Immature natural killer cell (primary cell): ENCODE results near the gene GRK5. TPM values are rescaled to one million over a fixed set of nuclear protein-coding genes. Genes with fewer than 3 reads are reported as not detected.

ENCODE experiments used
- DNase-seq, 3 donors: peaks; one replicate each; pipeline ENCODE4 v3.0.0; 2022; ENCODE audit warnings: mixed read lengths in 1 of 3
- H3K27ac Mint-ChIP-seq, 6 donors: one replicate each; pipeline ENCODE4 v1.8.0; 2020; ENCODE audit warnings: mixed read lengths in 6 of 6, mild to moderate bottlenecking in 5 of 6, inconsistent platforms in 4 of 6, moderate library complexity in 3 of 6
- H3K27me3 Mint-ChIP-seq, 3 donors: one replicate each; pipeline ENCODE4 v1.8.0; 2020 to 2021; ENCODE audit warnings: low read depth in 3 of 3, mild to moderate bottlenecking in 3 of 3, mixed read lengths in 3 of 3, moderate library complexity in 3 of 3, inconsistent platforms in 1 of 3
- H3K36me3 Mint-ChIP-seq, 3 donors: one replicate each; pipeline ENCODE4 v1.8.0; 2020; ENCODE audit warnings: mixed read lengths in 3 of 3, inconsistent platforms in 2 of 3, mild to moderate bottlenecking in 2 of 3
- H3K4me1 Mint-ChIP-seq, 2 donors: one replicate each; pipeline ENCODE4 v1.8.0; 2020; ENCODE audit warnings: inconsistent platforms in 2 of 2, mild to moderate bottlenecking in 2 of 2, mixed read lengths in 2 of 2, moderate library complexity in 1 of 2
- H3K4me3 Mint-ChIP-seq, 5 donors: one replicate each; pipeline ENCODE4 v1.8.0; 2020; ENCODE audit warnings: mild to moderate bottlenecking in 5 of 5, mixed read lengths in 5 of 5, inconsistent platforms in 3 of 5, moderate library complexity in 3 of 5
- H3K9me3 Mint-ChIP-seq, 6 donors: one replicate each; pipeline ENCODE4 v1.8.0; 2020; ENCODE audit warnings: mild to moderate bottlenecking in 6 of 6, mixed read lengths in 6 of 6, inconsistent platforms in 4 of 6, moderate library complexity in 3 of 6
- polyA plus RNA-seq, 3 donors: library from polyadenylated mRNA; unstranded; fragments of 300-500 nt; fragmentation: Illumina TruSeq; gene quantifications; one replicate each; pipeline ENCODE4 v1.2.3, GENCODE V29; 2021

GRK5 gene
- polyA plus RNA-seq, 3 donors from 2014 or later, result 2.1 to 12.4 (median 3.3) TPM

DNA sequence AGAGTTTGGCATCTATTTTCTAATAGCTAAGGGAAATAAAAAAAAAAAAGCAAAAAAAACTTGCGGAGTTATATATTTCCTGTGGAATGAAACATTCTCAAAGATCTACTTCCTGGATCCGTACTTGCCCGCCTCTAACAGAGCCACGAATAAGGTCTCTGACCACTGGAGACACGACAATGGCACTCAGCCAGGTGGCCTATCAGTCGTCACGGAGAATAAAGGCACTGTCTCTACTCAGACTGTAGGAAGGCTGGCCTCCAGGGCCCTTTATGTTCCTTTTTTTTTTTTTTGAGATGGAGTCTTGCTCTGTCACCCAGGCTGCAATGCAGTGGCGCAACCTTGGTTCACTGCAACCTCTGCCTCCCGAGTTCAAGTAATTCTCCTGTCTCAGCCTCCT is 276.5 kb downstream of the GRK5 start:
- H3K4me1 Mint-ChIP-seq, result peaks cover 9 to 12% of the 10 kb centered on the region in 2 donors
- H3K36me3 Mint-ChIP-seq, result no peaks in the 10 kb centered on the region
- H3K27ac Mint-ChIP-seq, result no peak overlapping the region
- DNase-seq, result no peak
- H3K9me3 Mint-ChIP-seq, result no peaks in the 10 kb centered on the region
- H3K27me3 Mint-ChIP-seq, result peaks cover 0 to 5% (median 0%) of the 10 kb centered on the region in 3 donors
- no peak overlapping the region for H3K4me3 Mint-ChIP-seq

DNA sequence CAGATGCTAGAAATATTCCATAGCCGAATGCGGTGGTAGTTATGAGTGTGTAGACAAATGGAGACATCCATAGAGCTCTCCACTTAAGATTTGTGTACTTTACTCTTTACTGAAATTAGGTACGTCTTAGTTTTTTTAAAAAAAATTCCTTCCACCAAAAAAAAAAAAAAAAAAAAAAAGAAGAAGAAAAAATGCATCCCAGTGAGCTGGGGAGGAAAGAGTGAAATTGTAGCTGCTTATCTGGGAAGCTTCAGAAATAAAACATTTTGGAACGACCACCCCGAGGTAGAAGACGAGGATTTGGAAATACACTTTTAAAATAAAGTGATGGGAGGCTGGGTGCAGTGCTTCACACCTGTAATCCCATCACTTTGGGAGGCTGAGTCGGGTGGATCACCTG is 281.3 kb downstream of the GRK5 start:
- DNase-seq, result no peak
- Mint-ChIP-seq H3K4me3 (peak overlapping the region in 4 of 5 donors; percentile 16 to 67 (median 27)), H3K4me1 (peaks cover 21 to 27% of the 10 kb centered on the region in 2 donors), H3K27me3 (peaks cover 0 to 5% (median 0%) of the 10 kb centered on the region in 3 donors), H3K27ac (peak overlapping the region in 3 of 6 donors; percentile 57 to 68 (median 67)), H3K9me3 (no peaks in the 10 kb centered on the region), H3K36me3 (no peaks in the 10 kb centered on the region)

DNA sequence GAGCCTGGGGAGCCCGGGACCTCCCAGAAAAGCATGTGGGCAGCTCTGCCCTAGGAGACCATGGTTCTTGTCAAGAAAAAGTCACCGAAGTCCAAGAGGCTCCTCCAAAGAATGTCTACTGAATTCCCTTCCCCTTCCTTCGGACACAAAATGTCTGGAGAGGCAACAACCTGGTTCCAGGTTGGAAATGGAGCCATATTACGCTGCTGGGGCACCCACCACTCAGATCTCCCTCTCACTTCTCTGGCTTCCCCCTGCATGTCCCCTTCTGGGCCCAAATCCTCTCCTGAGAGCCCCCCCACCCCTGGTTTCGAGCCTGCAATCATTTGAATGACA is 282.6 kb downstream of the GRK5 start:
- H3K27me3 Mint-ChIP-seq, result peaks cover 0 to 5% (median 0%) of the 10 kb centered on the region in 3 donors
- H3K9me3 Mint-ChIP-seq, result no peaks in the 10 kb centered on the region
- no peak for DNase-seq
- peak overlapping the region; percentile 78 to 89 (median 83) for H3K4me3 Mint-ChIP-seq
- H3K36me3 Mint-ChIP-seq, result no peaks in the 10 kb centered on the region
- peak overlapping the region; percentile 64 to 95 (median 80) for H3K27ac Mint-ChIP-seq
- peaks cover 31 to 40% of the 10 kb centered on the region in 2 donors for H3K4me1 Mint-ChIP-seq

DNA sequence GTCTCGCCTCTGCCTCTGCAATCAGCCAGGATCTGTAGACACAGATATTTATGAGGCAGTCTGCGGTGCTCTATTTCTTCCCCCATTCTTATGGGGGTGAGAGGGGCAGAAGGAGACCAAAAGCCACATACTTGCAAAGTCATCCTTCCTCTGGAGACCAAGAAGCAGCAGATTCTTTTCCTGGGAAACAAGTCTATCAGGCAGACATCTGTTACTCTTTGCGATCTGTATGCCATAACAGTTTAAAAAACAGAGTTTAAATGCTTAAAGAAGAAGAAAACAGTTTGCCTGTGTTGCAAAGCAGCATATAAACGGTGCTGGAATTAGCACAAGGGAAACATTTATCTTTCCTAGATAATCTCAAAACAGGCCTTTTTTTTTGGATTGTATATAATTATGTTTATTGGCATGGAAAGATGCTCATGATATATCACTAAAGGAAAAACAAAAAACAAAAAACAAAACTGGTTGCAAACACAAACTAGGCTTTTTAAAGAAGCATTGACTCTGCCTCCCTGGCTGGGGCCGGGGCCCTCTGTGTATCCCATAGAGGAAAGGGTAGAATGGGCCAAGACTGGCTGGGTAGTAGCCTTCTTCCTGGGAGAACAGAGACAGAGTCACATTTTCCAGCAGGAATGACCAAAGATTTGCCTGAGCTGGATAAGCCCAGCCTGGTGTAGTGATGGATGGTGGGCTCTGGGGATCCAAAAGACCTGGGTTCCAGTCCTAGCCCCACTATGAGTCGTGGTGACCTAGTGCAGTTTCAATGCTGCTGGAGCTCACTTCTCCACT is 284.8 kb downstream of the GRK5 start:
- no peak for DNase-seq
- H3K4me1 Mint-ChIP-seq, result peaks cover 30 to 41% of the 10 kb centered on the region in 2 donors
- H3K27ac Mint-ChIP-seq, result no peak overlapping the region
- H3K4me3 Mint-ChIP-seq, result no peak overlapping the region
- H3K9me3 Mint-ChIP-seq, result no peaks in the 10 kb centered on the region
- H3K27me3 Mint-ChIP-seq, result peaks cover 0 to 5% (median 0%) of the 10 kb centered on the region in 3 donors
- no peaks in the 10 kb centered on the region for H3K36me3 Mint-ChIP-seq

DNA sequence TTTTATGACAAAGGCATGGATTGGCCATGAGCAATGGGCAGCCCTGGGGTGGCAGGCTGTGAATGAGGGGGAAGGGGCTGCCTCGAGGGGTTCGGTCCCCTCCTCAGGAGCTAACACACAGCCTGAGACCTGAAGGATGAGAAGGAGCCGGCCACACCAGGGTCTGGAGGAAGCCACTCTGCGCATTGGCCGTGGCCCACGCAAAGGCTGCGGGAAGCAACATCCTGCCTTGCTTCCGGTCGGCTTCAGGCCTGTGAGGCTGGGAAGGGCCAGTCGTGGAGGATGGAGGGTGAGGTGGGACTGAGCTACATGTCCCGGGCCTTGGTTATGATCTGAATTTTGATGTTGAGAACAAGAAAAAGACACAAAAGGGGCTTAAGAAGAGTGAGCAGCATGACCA is 285.8 kb downstream of the GRK5 start:
- H3K9me3 Mint-ChIP-seq, result no peaks in the 10 kb centered on the region
- no peak for DNase-seq
- peaks cover 0 to 5% (median 0%) of the 10 kb centered on the region in 3 donors for H3K27me3 Mint-ChIP-seq
- H3K27ac Mint-ChIP-seq, result peak overlapping the region in 4 of 6 donors; percentile 5 to 78 (median 70)
- peak overlapping the region in 1 of 5 donors; percentile 14 for H3K4me3 Mint-ChIP-seq
- H3K4me1 Mint-ChIP-seq, result peaks cover 28 to 41% of the 10 kb centered on the region in 2 donors
- H3K36me3 Mint-ChIP-seq, result no peaks in the 10 kb centered on the region

DNA sequence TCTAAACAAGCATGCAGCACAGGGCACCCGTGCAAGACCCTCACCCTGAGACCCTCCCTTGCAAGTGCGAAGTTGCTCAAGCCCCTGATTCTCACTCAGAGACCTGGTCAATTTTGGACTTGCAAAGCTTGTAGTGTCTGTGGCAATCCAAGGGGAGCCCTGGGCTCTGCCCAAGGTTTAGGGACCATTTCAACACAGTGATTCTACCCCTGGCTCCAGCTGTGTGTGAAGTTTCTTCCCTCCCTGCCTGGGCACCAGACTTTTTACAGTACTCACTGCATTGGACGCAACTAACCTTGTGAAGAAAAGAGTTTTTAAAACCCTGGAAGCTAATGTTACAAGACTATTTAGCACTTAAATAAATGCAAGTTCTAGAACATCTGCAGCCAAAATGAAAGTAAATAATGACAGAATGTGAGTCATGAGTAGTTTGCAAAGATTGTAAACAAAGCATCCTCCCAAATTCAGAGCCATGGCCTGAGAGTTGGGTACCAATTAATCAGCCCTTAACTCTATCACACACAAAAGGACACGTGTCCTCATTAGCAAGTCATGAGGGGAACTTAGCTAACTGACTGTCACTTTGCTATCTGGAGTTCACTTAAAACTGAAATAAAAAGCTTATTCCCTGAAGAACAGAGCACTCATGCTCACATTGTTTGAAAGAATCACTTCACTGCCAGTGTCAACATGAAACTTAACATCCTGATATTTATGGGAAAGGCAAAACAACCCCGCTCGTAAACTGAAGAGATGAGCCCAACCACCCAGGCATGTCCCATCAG is 287.1 kb downstream of the GRK5 start:
- H3K9me3 Mint-ChIP-seq, result no peaks in the 10 kb centered on the region
- peaks cover 0 to 4% (median 2%) of the 10 kb centered on the region in 3 donors for H3K36me3 Mint-ChIP-seq
- H3K4me1 Mint-ChIP-seq, result peaks cover 25 to 35% of the 10 kb centered on the region in 2 donors
- DNase-seq, result no peak
- H3K27me3 Mint-ChIP-seq, result peaks cover 0 to 1% (median 0%) of the 10 kb centered on the region in 3 donors
- H3K27ac Mint-ChIP-seq, result peak overlapping the region; percentile 64 to 89 (median 87)
- peak overlapping the region in 1 of 5 donors; percentile 2 for H3K4me3 Mint-ChIP-seq

DNA sequence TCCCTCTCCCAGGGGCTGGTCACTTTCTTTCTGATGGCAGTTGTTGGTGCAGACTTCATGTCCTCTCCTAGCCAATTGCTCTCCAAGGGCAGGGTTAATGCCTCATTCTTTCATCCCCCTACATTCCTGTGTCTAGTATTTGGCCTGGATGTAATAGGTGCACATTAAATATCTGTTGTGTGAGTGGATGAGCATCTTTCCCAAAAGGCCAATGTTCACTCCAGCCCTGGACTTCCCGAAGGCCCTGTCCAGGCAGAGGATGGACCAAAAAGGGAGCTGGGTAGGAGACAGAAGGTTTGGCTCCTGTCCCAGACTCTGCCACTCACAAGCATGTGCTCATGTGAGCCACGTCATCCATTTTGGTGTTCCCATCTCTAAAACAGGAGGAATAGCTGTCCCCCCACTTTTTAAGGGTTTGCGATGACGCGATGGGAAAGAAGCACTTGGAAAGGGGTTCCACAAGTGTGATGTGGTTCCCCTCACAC is 287.7 kb downstream of the GRK5 start:
- Mint-ChIP-seq H3K9me3 (no peaks in the 10 kb centered on the region), H3K4me3 (no peak overlapping the region), H3K27ac (peak overlapping the region in 5 of 6 donors; percentile 68 to 89 (median 88))

DNA sequence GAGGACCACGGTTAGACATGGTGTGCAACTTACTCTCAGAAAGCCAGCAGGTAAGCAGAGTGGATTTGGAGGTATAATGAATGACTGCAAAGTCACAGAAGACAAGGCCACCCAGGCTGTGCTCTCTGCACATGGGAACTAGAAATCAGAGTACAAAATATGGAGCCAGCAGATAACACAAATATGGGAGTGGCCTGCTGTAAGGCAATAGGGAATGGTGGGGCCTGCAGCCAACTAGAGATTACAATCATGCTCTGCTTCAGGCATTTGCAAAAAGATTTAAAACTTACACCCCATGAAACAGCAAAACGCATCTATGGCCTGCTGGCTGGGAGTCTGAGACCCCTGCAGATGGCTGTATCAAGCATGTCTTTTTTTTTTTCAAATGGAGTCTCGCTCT is 288.2 kb downstream of the GRK5 start:
- Mint-ChIP-seq H3K4me1 (peaks cover 23 to 37% of the 10 kb centered on the region in 2 donors), H3K36me3 (peaks cover 0 to 6% (median 3%) of the 10 kb centered on the region in 3 donors), H3K27me3 (peaks cover 0 to 1% (median 0%) of the 10 kb centered on the region in 3 donors), H3K27ac (peak overlapping the region in 1 of 6 donors; percentile 37), H3K4me3 (no peak overlapping the region), H3K9me3 (no peaks in the 10 kb centered on the region)
- DNase-seq, result no peak

More for the DNA sequence above, 287.7 kb downstream of the GRK5 start:
- Mint-ChIP-seq H3K36me3 (peaks cover 0 to 6% (median 3%) of the 10 kb centered on the region in 3 donors), H3K27me3 (peaks cover 0 to 1% (median 0%) of the 10 kb centered on the region in 3 donors), H3K4me1 (peaks cover 22 to 35% of the 10 kb centered on the region in 2 donors)
- no peak for DNase-seq

DNA sequence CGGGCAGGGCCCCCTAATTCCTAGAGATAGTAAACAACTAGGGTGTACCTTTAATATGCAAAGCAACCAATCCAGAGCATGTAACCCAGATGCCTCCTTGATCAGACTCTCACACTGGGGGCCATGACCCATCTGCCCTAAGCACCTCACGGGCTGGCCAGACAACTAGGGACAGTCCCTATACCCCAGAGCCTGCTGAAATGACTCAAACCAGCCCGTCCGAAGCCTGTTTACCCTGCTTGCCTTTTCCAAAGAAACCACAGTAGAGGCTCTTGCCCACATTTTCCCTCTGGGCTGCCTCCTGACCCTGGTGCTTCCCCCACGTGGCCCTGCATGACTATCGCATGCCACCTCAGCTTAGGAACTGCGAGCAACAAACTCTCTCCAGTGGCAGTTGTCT is 288.9 kb downstream of the GRK5 start:
- DNase-seq, result no peak
- Mint-ChIP-seq H3K27me3 (peaks cover 0 to 1% (median 0%) of the 10 kb centered on the region in 3 donors), H3K4me1 (peaks cover 29 to 44% of the 10 kb centered on the region in 2 donors), H3K4me3 (no peak overlapping the region), H3K27ac (peak overlapping the region in 2 of 6 donors; percentile 30 to 50), H3K9me3 (no peaks in the 10 kb centered on the region), H3K36me3 (peaks cover 0 to 6% (median 3%) of the 10 kb centered on the region in 3 donors)

DNA sequence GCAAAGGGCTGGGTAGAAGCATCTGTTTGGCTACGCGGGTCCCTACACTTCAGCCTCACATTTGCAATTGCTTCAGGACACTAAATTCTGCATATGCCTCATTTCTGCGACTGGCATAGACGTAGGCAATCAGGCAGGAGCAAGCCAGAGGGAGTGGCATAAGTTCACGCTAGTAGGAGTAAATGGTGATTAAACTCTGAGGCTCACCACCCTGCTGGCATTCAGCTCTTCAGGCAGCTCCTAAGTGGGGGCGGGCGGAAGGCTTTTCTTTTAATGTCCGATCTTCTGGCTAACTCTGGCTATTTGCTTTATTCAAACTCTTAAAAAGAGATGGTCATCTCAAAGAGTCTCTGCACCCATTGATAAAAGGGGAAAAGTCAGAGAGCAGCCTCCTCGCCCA is 289.9 kb downstream of the GRK5 start:
- Mint-ChIP-seq H3K27me3 (peaks cover 0 to 6% (median 0%) of the 10 kb centered on the region in 3 donors), H3K27ac (no peak overlapping the region), H3K4me1 (peaks cover 37 to 53% of the 10 kb centered on the region in 2 donors), H3K9me3 (no peaks in the 10 kb centered on the region), H3K36me3 (peaks cover 0 to 6% (median 3%) of the 10 kb centered on the region in 3 donors), H3K4me3 (no peak overlapping the region)
- DNase-seq, result no peak

DNA sequence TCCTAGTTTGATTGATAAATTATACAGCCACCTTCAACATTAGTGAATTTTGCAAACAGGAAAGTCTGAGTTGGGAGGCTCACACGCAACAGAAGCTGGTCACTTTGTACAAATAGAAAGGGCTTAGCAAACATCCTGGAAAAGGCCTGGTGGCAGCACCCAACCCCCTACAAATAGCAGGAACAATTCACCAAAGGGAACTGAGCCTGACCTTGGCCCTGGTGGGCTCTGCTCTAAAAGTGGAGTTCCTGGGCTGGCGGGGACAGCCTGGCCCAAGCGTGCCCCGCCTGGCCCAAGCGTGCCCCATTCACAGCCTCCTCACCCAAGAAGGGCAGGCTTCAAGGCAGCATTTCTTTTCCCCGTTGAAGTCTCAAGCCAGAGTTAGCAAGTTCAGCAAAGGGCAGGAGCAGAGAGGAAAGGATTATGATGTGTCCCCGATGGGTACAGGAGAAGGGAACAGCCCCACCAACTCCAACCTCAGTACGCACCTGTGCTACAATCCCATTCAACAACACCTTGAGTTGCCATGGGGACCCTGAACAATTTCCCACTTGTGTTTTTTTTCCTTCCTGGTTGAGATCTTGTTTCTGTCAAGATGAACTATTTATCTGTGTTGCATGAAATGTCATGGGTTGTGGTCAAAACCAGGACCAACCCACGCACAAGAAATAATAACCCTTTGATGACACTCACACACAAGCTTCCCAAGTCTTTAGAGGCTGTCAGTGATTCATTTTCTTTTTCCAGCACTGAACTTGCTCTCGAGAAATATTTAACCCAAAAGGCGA is 291.7 kb downstream of the GRK5 start:
- Mint-ChIP-seq H3K9me3 (no peaks in the 10 kb centered on the region), H3K27ac (peak overlapping the region in 4 of 6 donors; percentile 17 to 45 (median 44)), H3K27me3 (peaks cover 0 to 6% (median 0%) of the 10 kb centered on the region in 3 donors), H3K4me3 (no peak overlapping the region), H3K36me3 (peaks cover 0 to 6% (median 3%) of the 10 kb centered on the region in 3 donors), H3K4me1 (peaks cover 44 to 60% of the 10 kb centered on the region in 2 donors)
- no peak for DNase-seq

DNA sequence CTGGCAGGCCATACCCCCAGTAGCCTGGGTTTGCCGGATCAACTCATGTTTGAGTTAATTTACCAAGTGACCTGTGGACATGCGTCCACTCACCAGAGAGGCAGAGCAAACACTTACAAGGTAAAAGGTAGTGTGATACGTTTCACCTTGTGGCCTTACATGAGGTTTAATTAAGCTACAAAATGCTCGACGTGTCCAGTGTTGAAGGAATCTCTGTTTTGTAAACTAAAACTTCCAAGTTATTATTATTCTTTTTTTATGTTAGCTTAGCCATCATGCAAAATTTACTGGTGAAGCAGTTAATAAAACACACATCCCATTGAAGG is 292.3 kb downstream of the GRK5 start:
- H3K36me3 Mint-ChIP-seq, result peaks cover 0 to 6% (median 3%) of the 10 kb centered on the region in 3 donors
- peak overlapping the region in 3 of 6 donors; percentile 43 to 96 (median 45) for H3K27ac Mint-ChIP-seq
- no peaks in the 10 kb centered on the region for H3K9me3 Mint-ChIP-seq
- no peak overlapping the region for H3K4me3 Mint-ChIP-seq
- H3K4me1 Mint-ChIP-seq, result peaks cover 43 to 56% of the 10 kb centered on the region in 2 donors
- H3K27me3 Mint-ChIP-seq, result peaks cover 0 to 6% (median 0%) of the 10 kb centered on the region in 3 donors
- no peak for DNase-seq
